HL-60 (cell line): ENCODE results near the gene PTF1A.

ENCODE experiments used
- DNase-seq, 2 experiments: peaks; one replicate each; pipeline ENCODE4 v3.0.0-alpha.2; 2010 to 2020; ENCODE audit warnings: low read depth in 1 of 2, low spot score in 1 of 2
- H3K27ac ChIP-seq: fragments of 250-450 bp; sonication (Bioruptor Pico); replicated peaks from 2 replicates; pipeline ENCODE4 v1.5.1; 2020; ENCODE audit warnings: mild to moderate bottlenecking, moderate library complexity
- H3K27me3 ChIP-seq: fragments of 250-450 bp; sonication (Bioruptor Pico); 2 replicates; pipeline ENCODE4 v1.5.1; 2021; ENCODE audit warnings: mild to moderate bottlenecking, moderate library complexity; ENCODE audit not compliant: insufficient read depth, poor library complexity, severe bottlenecking
- H3K4me3 ChIP-seq: replicated peaks from 2 replicates; pipeline ENCODE4 v1.5.1; 2011; ENCODE audit warnings: mild to moderate bottlenecking, control low read depth, low read length; ENCODE audit not compliant: insufficient read depth
- GABPA ChIP-seq: IDR thresholded peaks from 2 replicates; pipeline ENCODE4 v1.6.1; 2012; ENCODE audit warnings: low read depth
- POLR2AphosphoS5 ChIP-seq: IDR thresholded peaks from 2 replicates; pipeline ENCODE4 v1.6.1; 2012; ENCODE audit warnings: low read depth
- SPI1 ChIP-seq: IDR thresholded peaks from 2 replicates; pipeline ENCODE4 v1.6.1; 2012; ENCODE audit warnings: low read depth, mild to moderate bottlenecking, borderline replicate concordance
- TF ChIP-seq, protein P1 (sequence below): IDR thresholded peaks from one replicate; pipeline ENCODE4 v1.5.1; 2011; ENCODE audit warnings: low read length, control low read depth, inconsistent platforms; ENCODE audit not compliant: insufficient read depth
- TF ChIP-seq, protein P2 (sequence below): IDR thresholded peaks from 2 replicates; pipeline ENCODE4 v1.6.1; 2012; ENCODE audit warnings: low read depth; ENCODE audit not compliant: insufficient replicate concordance

PTF1A gene

GRCh38 chr10:23193435-23194074 lies 1.4 kb downstream of the PTF1A start:
- Histone ChIP-seq H3K27me3 (peaks cover 3% of the 10 kb centered on the region), H3K27ac (no peak overlapping the region), H3K4me3 (no peak overlapping the region)
- DNase-seq, result no peak
- TF ChIP-seq, protein P1, sequence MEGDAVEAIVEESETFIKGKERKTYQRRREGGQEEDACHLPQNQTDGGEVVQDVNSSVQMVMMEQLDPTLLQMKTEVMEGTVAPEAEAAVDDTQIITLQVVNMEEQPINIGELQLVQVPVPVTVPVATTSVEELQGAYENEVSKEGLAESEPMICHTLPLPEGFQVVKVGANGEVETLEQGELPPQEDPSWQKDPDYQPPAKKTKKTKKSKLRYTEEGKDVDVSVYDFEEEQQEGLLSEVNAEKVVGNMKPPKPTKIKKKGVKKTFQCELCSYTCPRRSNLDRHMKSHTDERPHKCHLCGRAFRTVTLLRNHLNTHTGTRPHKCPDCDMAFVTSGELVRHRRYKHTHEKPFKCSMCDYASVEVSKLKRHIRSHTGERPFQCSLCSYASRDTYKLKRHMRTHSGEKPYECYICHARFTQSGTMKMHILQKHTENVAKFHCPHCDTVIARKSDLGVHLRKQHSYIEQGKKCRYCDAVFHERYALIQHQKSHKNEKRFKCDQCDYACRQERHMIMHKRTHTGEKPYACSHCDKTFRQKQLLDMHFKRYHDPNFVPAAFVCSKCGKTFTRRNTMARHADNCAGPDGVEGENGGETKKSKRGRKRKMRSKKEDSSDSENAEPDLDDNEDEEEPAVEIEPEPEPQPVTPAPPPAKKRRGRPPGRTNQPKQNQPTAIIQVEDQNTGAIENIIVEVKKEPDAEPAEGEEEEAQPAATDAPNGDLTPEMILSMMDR, result no peak
- no peak for TF ChIP-seq GABPA

DNA sequence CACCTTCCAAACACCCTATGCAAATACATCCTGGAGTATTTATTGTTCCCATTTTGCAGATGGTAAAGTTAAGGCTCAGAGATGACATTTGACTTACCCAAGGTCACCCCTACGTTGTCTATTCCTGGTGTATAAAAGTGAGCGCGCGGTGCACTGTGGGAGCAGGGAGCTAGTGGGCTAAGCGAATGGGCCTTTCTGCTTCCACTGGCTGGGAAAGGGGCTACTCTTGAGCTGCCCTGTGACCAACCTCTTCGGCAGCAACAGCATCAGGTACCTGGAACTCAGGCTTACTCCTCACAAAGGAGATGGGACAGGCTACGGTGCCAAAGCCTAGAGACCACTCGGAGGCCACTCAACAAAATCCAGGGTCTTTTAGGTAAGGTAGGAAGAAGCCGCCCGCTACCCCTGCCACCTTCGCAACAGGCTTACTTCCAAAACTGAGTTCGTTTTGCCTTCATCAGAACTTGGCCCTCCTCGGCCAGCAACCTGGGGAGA lies 2.4 kb downstream of the PTF1A start:
- Histone ChIP-seq H3K27me3 (peaks cover 3% of the 10 kb centered on the region), H3K4me3 (no peak overlapping the region), H3K27ac (no peak overlapping the region)
- TF ChIP-seq, protein P2, sequence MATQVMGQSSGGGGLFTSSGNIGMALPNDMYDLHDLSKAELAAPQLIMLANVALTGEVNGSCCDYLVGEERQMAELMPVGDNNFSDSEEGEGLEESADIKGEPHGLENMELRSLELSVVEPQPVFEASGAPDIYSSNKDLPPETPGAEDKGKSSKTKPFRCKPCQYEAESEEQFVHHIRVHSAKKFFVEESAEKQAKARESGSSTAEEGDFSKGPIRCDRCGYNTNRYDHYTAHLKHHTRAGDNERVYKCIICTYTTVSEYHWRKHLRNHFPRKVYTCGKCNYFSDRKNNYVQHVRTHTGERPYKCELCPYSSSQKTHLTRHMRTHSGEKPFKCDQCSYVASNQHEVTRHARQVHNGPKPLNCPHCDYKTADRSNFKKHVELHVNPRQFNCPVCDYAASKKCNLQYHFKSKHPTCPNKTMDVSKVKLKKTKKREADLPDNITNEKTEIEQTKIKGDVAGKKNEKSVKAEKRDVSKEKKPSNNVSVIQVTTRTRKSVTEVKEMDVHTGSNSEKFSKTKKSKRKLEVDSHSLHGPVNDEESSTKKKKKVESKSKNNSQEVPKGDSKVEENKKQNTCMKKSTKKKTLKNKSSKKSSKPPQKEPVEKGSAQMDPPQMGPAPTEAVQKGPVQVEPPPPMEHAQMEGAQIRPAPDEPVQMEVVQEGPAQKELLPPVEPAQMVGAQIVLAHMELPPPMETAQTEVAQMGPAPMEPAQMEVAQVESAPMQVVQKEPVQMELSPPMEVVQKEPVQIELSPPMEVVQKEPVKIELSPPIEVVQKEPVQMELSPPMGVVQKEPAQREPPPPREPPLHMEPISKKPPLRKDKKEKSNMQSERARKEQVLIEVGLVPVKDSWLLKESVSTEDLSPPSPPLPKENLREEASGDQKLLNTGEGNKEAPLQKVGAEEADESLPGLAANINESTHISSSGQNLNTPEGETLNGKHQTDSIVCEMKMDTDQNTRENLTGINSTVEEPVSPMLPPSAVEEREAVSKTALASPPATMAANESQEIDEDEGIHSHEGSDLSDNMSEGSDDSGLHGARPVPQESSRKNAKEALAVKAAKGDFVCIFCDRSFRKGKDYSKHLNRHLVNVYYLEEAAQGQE, result no peak
- TF ChIP-seq, protein P1, result no peak
- TF ChIP-seq GABPA (no peak), POLR2AphosphoS5 (no peak), SPI1 (no peak)
- DNase-seq, result no peak

DNA sequence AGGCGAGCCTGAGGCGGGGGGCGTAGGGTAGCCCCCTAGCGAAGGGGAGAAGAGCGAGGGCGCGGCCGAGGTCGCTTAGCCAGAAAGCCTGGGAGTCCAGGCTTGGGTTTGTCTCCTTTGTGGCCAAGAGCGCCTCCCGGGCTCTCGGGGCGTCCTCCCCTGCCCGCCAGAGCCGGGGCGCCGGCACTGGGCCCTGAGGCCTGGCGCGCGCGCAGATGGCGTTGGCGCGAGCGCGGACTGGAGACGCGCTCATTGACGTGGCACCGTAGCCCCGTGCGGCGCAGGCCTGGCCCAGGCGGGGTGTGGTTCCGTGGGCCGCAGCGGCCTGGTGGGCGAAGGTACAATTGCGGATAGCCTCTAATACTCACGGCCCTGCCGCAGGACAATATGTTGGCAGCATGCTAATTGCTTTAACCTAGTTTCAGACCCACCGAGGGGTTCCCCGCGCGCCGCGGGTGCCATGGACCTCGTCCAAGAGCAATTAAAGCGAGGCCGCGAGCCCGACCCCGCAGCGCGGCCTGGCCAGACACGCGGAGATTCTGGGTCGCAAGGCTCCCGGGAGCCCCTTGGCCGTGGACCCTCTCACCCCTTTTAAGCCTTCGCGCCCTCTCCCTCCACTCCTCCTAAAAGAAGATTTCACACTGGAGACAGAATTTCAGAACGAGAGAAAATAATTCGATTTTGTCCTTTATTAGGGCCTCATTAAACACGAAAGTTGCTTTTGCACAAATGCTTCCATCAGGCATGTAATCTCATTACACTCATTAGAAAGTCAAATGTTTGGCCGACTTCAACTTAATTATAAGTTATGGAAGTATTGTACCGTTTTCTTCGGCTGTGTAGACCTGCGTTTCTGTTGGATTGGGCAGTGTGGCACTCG lies 3.1 kb downstream of the PTF1A start:
- peaks cover 3% of the 10 kb centered on the region for H3K27me3 ChIP-seq
- no peak overlapping the region for H3K27ac ChIP-seq
- DNase-seq, result no peak
- TF ChIP-seq, protein P2, result no peak
- no peak overlapping the region for H3K4me3 ChIP-seq

- no peak for TF ChIP-seq GABPA
- TF ChIP-seq, protein P1, result no peak
- TF ChIP-seq SPI1, result no peak
- no peak overlapping the region for H3K27ac ChIP-seq
- H3K4me3 ChIP-seq, result no peak overlapping the region
- H3K27me3 ChIP-seq, result no peaks in the 10 kb centered on the region
- no peak for DNase-seq
Measured at GRCh38 chr10:23195846-23196600, 3.9 kb downstream of the PTF1A start.
